Left colon (tissue), 2 donors: ENCODE measurements around the gene KIAA0930. TPM values are rescaled to one million over a fixed set of nuclear protein-coding genes. Genes with fewer than 3 reads are reported as not detected.
"Not testable (repeated sequence)": the region's sequence is repeated elsewhere in the genome, so short reads cannot be mapped to it uniquely, and the experiment has no call there.

Source experiments
- ATAC-seq: fragments of 200-7000 bp; cut with Tn5 transposase; one replicate; pipeline ENCODE4 v1.9.1; 2020; ENCODE audit warnings: mild to moderate bottlenecking, moderate library complexity
- DNase-seq, 2 donors: peaks; one replicate each; pipeline ENCODE4 v3.0.0-alpha.2; 2020
- intact Hi-C, 2 donors: fragments of 100-400 bp; cut with DNase I in 1 of 2; cut with micrococcal nuclease in 1 of 2; formaldehyde crosslinking; loops; one replicate each; pipeline versions ENCODE4 v1.11.2 to v1.14.0; 2022; cut with DNase I, micrococcal nuclease
- total RNA-seq, 2 donors: library from RNA; stranded (reverse); fragmentation: NEBNext Ultra II Directional; extraction: Animal tissue kit (Norgen Biotek cat#: 25700); gene quantifications; one replicate each; pipeline ENCODE4 v1.2.1, GENCODE V29; 2021
- donor health status: DM: no; HTN: no; CAD: no.
- donor health status: DM: yes; HTN: yes; CAD: no.

KIAA0930 gene
- total RNA-seq, 2 donors from 2014 or later = 36.0 to 52.2 TPM

- ATAC-seq (peak; percentile 23), DNase-seq (peak in 1 of 2 donors; percentile 57)
- intact Hi-C loops = loop anchor here (5.0 to 10.0 kb wide), 2 partner anchors 169 to 286 kb away; no protein-coding TSS in a partner anchor
These were observed 27.7 kb upstream of the KIAA0930 start for GRCh38 chr22:45268167-45268957.

GRCh38 chr22:45265535-45265934, 24.8 kb upstream of the KIAA0930 start:
- intact Hi-C loops = loop anchor here (5.0 to 10.0 kb wide), 2 partner anchors 172 to 289 kb away; no protein-coding TSS in a partner anchor
- no peak for DNase-seq
- ATAC-seq = no peak

GRCh38 chr22:45263463-45264269, 23.0 kb upstream of the KIAA0930 start:
- DNase-seq = peak; percentile 66 to 70
- peak; percentile 71 for ATAC-seq
- intact Hi-C loops = loop anchor here in 1 of 2 donors (10.0 kb wide), 1 partner anchor 291 kb away; no protein-coding TSS in a partner anchor

GRCh38 chr22:45262931-45263462, 22.3 kb upstream of the KIAA0930 start:
- intact Hi-C loops = loop anchor here in 1 of 2 donors (10.0 kb wide), 1 partner anchor 292 kb away; no protein-coding TSS in a partner anchor
- peak; percentile 34 for ATAC-seq

GRCh38 chr22:45262195-45262930, 21.7 kb upstream of the KIAA0930 start:
- DNase-seq (no peak), ATAC-seq (no peak)
- intact Hi-C loops = loop anchor here in 1 of 2 donors (10.0 kb wide), 1 partner anchor 292 kb away; no protein-coding TSS in a partner anchor

More at GRCh38 chr22:45262931-45263462, 22.3 kb upstream of the KIAA0930 start:
- DNase-seq = no peak

GRCh38 chr22:45261407-45262088, 20.9 kb upstream of the KIAA0930 start:
- intact Hi-C loops = loop anchor here in 1 of 2 donors (10.0 kb wide), 1 partner anchor 293 kb away; no protein-coding TSS in a partner anchor
- ATAC-seq = peak; percentile 73
- DNase-seq = peak; percentile 76 to 77

- intact Hi-C loops = loop anchor here in 1 of 2 donors (10.0 kb wide), 1 partner anchor 294 kb away; no protein-coding TSS in a partner anchor
- DNase-seq, ATAC-seq: not testable (repeated sequence)
These were observed 19.7 kb upstream of the KIAA0930 start for GRCh38 chr22:45260395-45260759.

- intact Hi-C loops = loop anchor here in 1 of 2 donors (10.0 kb wide), 1 partner anchor 295 kb away; no protein-coding TSS in a partner anchor
- ATAC-seq = no peak
- no peak for DNase-seq
These were observed 19.2 kb upstream of the KIAA0930 start for GRCh38 chr22:45259754-45260394.

- DNase-seq, intact Hi-C loops, ATAC-seq: not testable (repeated sequence)
These were observed 17.2 kb upstream of the KIAA0930 start for GRCh38 chr22:45257941-45258340.

- intact Hi-C loops = no loop called here
These were observed 14.1 kb upstream of the KIAA0930 start for GRCh38 chr22:45254789-45255278.

GRCh38 chr22:45254388-45254787, 13.7 kb upstream of the KIAA0930 start:
- DNase-seq (no peak), ATAC-seq (no peak)
- intact Hi-C loops = no loop called here

More at GRCh38 chr22:45254789-45255278, 14.1 kb upstream of the KIAA0930 start:
- ATAC-seq (no peak), DNase-seq (no peak)

- no peak for DNase-seq
- intact Hi-C loops = no loop called here
- no peak for ATAC-seq
These were observed 12.4 kb upstream of the KIAA0930 start for GRCh38 chr22:45253039-45253641.

- DNase-seq (no peak), ATAC-seq (no peak)
- intact Hi-C loops = no loop called here
These were observed 11.1 kb upstream of the KIAA0930 start for GRCh38 chr22:45251825-45252224.

GRCh38 chr22:45248832-45249561, 8.3 kb upstream of the KIAA0930 start:
- intact Hi-C loops = no loop called here
- DNase-seq = no peak
- ATAC-seq = peak; percentile 36

- intact Hi-C loops = no loop called here
- ATAC-seq (peak; percentile 91), DNase-seq (peak; percentile 61 to 85)
These were observed 5.6 kb upstream of the KIAA0930 start for GRCh38 chr22:45246060-45246985.
